A673 (cell line): ENCODE results near the gene FOXF1.

Source experiments
- CTCF ChIP-seq: fragments of 300-800, 200-600 bp; sonication (generic); conservative IDR thresholded peaks from 2 replicates; pipeline ENCODE4 v1.5.1; 2017; ENCODE audit warnings: low read depth, mild to moderate bottlenecking, antibody characterized with exemption, low read length, moderate library complexity, mixed read lengths
- EZH2 ChIP-seq: fragments of 200-600 bp; sonication (generic); IDR thresholded peaks from 2 replicates; pipeline ENCODE4 v1.6.1; 2017; ENCODE audit warnings: borderline replicate concordance, low read depth, mild to moderate bottlenecking, mixed read lengths, antibody characterized with exemption, low read length; ENCODE audit not compliant: poor library complexity, severe bottlenecking

- TF ChIP-seq CTCF (no peak), EZH2 (no peak)
Measured at GRCh38 chr16:86549893-86550190, 39.5 kb downstream of the FOXF1 start.
